Liver (tissue), 3 donors: Measurements from ENCODE around the gene EP400.

Experiments
- EGR1 ChIP-seq, 2 donors: IDR thresholded peaks; 2 replicates each; pipeline ENCODE4 v1.6.1; 2016 to 2018; ENCODE audit warnings: antibody characterized with exemption in 2 of 2, low read depth in 2 of 2
- GABPA ChIP-seq, 2 donors: IDR thresholded peaks in 1 of 2; conservative IDR thresholded peaks in 1 of 2; 2 replicates each; pipeline ENCODE4 v1.6.1; 2016; ENCODE audit warnings: antibody characterized with exemption in 2 of 2, mild to moderate bottlenecking in 1 of 2, moderate library complexity in 1 of 2
- HNF4A ChIP-seq, 2 donors: conservative IDR thresholded peaks; 2 replicates each; pipeline ENCODE4 v1.6.1; 2016; ENCODE audit warnings: antibody characterized with exemption in 2 of 2, mild to moderate bottlenecking in 2 of 2
- JUND ChIP-seq, 2 donors: IDR thresholded peaks; 2 replicates each; pipeline ENCODE4 v1.6.1; 2016; ENCODE audit warnings: antibody characterized with exemption in 2 of 2
- RAD21 ChIP-seq, 2 donors: IDR thresholded peaks; 2 replicates each; pipeline ENCODE4 v1.6.1; 2016; ENCODE audit warnings: antibody characterized with exemption in 2 of 2, mild to moderate bottlenecking in 2 of 2
- RXRA ChIP-seq, 2 donors: IDR thresholded peaks; 2 replicates each; pipeline ENCODE4 v1.6.1; 2017 to 2018; ENCODE audit warnings: antibody characterized with exemption in 2 of 2, mild to moderate bottlenecking in 1 of 2
- SP1 ChIP-seq: IDR thresholded peaks from 2 replicates; pipeline ENCODE4 v1.6.1; 2018; ENCODE audit warnings: antibody characterized with exemption, mild to moderate bottlenecking
- TAF1 ChIP-seq: conservative IDR thresholded peaks from 2 replicates; pipeline ENCODE4 v1.6.1; 2016; ENCODE audit warnings: antibody characterized with exemption, mild to moderate bottlenecking
- YY1 ChIP-seq: IDR thresholded peaks from 2 replicates; pipeline ENCODE4 v1.6.1; 2016; ENCODE audit warnings: antibody characterized with exemption, mild to moderate bottlenecking
- TF ChIP-seq, protein P1 (sequence below): IDR thresholded peaks from 2 replicates; pipeline ENCODE4 v1.6.1; 2016; ENCODE audit warnings: antibody characterized with exemption
- TF ChIP-seq, protein P2 (sequence below): fragments of 150-350 bp; IDR thresholded peaks from 2 replicates; pipeline ENCODE4 v1.5.1; 2017; ENCODE audit warnings: improper control_type of control experiment, low read depth, low read length; ENCODE audit not compliant: missing input control
- TF ChIP-seq, protein P3 (sequence below): IDR thresholded peaks from 2 replicates; pipeline ENCODE4 v1.6.1; 2016; ENCODE audit warnings: antibody characterized with exemption, mild to moderate bottlenecking
- TF ChIP-seq, protein P4 (sequence below): IDR thresholded peaks from 2 replicates; pipeline ENCODE4 v1.6.1; 2016; ENCODE audit warnings: antibody characterized with exemption
- donor health status: healthy.
- donor health status: healthy.

DNA sequence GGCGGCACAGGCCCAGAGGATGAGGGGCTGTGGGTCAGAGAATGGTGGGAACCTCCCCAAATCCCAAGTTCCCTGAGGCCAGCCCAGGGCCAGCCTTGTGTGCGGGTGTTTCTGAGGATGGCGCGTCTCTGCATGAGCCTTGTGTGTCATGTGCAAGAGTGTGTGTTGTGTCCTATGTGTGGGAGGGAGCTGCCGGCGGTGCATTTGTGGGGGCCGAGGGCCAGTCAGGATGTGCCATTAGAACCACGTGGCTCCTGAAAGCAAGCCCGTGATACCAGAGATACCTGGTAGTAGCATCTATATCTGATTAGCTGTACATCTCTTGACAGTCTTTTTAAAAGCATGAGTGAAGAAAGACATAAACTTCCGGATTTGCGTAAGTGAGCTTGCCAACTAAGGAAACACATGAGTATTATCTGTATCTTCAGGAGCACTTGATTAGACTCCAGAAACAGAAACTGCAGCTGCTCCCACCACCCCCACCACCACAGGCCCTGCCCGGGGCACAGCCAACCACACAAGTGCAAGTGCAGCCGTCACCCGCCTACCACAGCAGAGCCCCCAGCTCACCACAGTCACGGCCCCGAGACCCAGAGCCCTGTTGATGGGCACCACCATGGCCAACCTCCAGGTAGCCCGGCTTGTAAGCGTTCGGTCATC is 175.2 kb downstream of the EP400 start:
- TF ChIP-seq, protein P1, sequence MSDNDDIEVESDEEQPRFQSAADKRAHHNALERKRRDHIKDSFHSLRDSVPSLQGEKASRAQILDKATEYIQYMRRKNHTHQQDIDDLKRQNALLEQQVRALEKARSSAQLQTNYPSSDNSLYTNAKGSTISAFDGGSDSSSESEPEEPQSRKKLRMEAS: no peak
- TF ChIP-seq, protein P2, sequence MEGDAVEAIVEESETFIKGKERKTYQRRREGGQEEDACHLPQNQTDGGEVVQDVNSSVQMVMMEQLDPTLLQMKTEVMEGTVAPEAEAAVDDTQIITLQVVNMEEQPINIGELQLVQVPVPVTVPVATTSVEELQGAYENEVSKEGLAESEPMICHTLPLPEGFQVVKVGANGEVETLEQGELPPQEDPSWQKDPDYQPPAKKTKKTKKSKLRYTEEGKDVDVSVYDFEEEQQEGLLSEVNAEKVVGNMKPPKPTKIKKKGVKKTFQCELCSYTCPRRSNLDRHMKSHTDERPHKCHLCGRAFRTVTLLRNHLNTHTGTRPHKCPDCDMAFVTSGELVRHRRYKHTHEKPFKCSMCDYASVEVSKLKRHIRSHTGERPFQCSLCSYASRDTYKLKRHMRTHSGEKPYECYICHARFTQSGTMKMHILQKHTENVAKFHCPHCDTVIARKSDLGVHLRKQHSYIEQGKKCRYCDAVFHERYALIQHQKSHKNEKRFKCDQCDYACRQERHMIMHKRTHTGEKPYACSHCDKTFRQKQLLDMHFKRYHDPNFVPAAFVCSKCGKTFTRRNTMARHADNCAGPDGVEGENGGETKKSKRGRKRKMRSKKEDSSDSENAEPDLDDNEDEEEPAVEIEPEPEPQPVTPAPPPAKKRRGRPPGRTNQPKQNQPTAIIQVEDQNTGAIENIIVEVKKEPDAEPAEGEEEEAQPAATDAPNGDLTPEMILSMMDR: no peak
- TF ChIP-seq, protein P3, sequence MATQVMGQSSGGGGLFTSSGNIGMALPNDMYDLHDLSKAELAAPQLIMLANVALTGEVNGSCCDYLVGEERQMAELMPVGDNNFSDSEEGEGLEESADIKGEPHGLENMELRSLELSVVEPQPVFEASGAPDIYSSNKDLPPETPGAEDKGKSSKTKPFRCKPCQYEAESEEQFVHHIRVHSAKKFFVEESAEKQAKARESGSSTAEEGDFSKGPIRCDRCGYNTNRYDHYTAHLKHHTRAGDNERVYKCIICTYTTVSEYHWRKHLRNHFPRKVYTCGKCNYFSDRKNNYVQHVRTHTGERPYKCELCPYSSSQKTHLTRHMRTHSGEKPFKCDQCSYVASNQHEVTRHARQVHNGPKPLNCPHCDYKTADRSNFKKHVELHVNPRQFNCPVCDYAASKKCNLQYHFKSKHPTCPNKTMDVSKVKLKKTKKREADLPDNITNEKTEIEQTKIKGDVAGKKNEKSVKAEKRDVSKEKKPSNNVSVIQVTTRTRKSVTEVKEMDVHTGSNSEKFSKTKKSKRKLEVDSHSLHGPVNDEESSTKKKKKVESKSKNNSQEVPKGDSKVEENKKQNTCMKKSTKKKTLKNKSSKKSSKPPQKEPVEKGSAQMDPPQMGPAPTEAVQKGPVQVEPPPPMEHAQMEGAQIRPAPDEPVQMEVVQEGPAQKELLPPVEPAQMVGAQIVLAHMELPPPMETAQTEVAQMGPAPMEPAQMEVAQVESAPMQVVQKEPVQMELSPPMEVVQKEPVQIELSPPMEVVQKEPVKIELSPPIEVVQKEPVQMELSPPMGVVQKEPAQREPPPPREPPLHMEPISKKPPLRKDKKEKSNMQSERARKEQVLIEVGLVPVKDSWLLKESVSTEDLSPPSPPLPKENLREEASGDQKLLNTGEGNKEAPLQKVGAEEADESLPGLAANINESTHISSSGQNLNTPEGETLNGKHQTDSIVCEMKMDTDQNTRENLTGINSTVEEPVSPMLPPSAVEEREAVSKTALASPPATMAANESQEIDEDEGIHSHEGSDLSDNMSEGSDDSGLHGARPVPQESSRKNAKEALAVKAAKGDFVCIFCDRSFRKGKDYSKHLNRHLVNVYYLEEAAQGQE: no peak
- TF ChIP-seq TAF1: no peak
- no peak for TF ChIP-seq HNF4A (conservative IDR thresholded peaks at IDR 0.05)
- TF ChIP-seq RXRA (IDR thresholded peaks at IDR 0.05): no peak
- TF ChIP-seq SP1: no peak
- no peak for TF ChIP-seq EGR1 (IDR thresholded peaks at IDR 0.05; ENCODE audit: low read depth in 2 of 2)
- no peak for TF ChIP-seq JUND (IDR thresholded peaks at IDR 0.05)
- TF ChIP-seq RAD21 (IDR thresholded peaks at IDR 0.05): no peak
- no peak for TF ChIP-seq GABPA (IDR thresholded peaks at IDR 0.05 in 1 of 2, conservative IDR thresholded peaks at IDR 0.05 in 1 of 2)
- TF ChIP-seq YY1: no peak
- TF ChIP-seq, protein P4, sequence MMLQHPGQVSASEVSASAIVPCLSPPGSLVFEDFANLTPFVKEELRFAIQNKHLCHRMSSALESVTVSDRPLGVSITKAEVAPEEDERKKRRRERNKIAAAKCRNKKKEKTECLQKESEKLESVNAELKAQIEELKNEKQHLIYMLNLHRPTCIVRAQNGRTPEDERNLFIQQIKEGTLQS: no peak
